Memory B cell (primary cell): ENCODE data around the gene PARP12.

Experiments used
- ATAC-seq: fragments of 150-1000 bp; cut with Tn5 transposase; 2 replicates; pipeline ENCODE4 v1.10.0; 2021; ENCODE audit warnings: low read depth, mild to moderate bottlenecking, moderate library complexity
- DNase-seq, 2 donors: peaks; one replicate each; pipeline ENCODE4 v3.0.0; 2022; ENCODE audit warnings: low spot score in 2 of 2
- H3K27ac Mint-ChIP-seq: one replicate; pipeline ENCODE4 v1.8.0; 2022; ENCODE audit warnings: mild to moderate bottlenecking, moderate library complexity, mixed read lengths
- H3K27me3 Mint-ChIP-seq: one replicate; pipeline ENCODE4 v1.8.0; 2022; ENCODE audit warnings: mixed read lengths
- H3K36me3 Mint-ChIP-seq: one replicate; pipeline ENCODE4 v1.8.0; 2022; ENCODE audit warnings: mild to moderate bottlenecking, mixed read lengths
- H3K4me1 Mint-ChIP-seq: one replicate; pipeline ENCODE4 v1.8.0; 2022; ENCODE audit warnings: mixed read lengths
- H3K4me3 Mint-ChIP-seq: one replicate; pipeline ENCODE4 v1.8.0; 2022; ENCODE audit warnings: mild to moderate bottlenecking, moderate library complexity, mixed read lengths
- H3K9me3 Mint-ChIP-seq: one replicate; pipeline ENCODE4 v1.8.0; 2022; ENCODE audit warnings: mixed read lengths

The PARP12 gene

DNA sequence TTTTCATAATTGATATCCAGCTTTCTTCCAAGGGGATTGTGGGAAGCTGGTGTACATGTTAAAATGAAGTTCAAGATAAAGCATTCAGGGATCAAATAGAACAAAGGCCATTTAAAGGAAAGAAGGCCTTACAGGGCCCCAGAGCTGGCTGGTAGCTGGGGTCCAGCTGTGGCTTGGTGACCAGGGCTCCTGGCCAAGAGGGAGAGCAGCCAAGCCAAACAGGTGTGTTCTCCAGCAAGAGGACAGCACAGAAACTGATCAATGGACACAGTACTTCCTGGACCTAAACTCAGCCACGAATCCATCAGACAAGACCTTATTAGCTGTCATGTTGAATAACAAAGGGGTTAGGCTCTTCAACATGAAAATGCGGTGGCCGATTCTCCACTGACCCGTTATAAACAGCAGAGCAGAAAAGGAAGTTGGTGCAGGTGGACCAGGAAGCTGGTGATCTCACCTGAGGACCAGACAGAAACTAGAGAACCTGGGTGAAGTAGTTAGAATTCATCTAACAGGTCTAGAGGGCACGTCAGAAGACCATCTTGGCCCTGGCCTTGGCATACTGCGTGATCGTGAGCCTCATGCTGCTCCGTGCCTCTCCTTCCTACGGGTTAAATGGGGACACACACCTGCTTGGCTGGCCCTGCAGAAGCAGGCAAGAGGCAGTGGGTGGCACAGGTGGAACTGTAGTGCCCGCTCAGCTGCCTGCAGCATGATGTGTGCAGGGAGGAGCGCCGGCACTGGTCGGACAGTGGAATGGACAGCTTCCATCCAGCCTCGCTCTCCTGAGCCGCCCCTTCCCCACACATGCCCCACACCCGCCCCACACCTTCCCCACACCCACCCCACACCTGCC lies 53.8 kb downstream of the PARP12 start:
- H3K36me3 Mint-ChIP-seq, result peaks cover 4% of the 10 kb centered on the region
- no peak overlapping the region for H3K27ac Mint-ChIP-seq
- H3K4me1 Mint-ChIP-seq, result peaks cover 3% of the 10 kb centered on the region
- ATAC-seq (no peak), DNase-seq (no peak)
- H3K27me3 Mint-ChIP-seq, result peaks cover 7% of the 10 kb centered on the region
- H3K9me3 Mint-ChIP-seq, result no peaks in the 10 kb centered on the region
- no peak overlapping the region for H3K4me3 Mint-ChIP-seq

DNA sequence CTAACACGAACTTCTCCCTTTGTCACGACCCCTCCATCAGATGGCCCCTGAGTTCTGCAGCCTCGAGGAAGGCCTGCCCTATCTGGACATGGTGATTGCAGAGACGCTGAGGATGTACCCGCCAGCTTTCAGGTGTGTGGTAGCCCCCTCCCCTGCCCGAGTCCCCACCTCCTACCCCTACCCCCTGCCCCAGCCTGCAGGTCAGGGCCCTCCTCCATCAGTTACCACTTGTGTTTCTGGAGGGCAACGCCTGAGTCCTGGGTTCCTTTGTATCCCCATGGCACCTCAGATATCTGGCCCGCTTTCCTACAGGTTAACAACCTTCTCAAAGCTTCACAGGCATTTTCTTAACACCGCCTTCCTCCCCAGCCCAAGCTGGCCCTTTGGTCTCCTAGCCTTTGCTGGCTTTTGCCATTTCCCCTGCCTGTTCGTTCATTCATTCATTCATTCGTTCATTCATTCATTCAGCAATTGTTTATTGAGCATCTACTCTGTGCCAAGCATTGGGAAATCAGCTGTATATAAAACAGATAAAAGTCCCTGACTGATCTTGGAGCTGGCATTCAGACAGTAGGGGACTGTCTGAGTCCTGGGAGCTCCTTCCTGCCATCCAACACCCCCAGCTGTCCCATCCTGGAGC lies 55.6 kb downstream of the PARP12 start:
- DNase-seq, result no peak
- no peak overlapping the region for H3K4me3 Mint-ChIP-seq
- peak overlapping the region; percentile 28 for H3K27ac Mint-ChIP-seq
- peaks cover 2% of the 10 kb centered on the region for H3K36me3 Mint-ChIP-seq
- ATAC-seq, result no peak
- no peaks in the 10 kb centered on the region for H3K9me3 Mint-ChIP-seq
- peaks cover 3% of the 10 kb centered on the region for H3K4me1 Mint-ChIP-seq
- peaks cover 7% of the 10 kb centered on the region for H3K27me3 Mint-ChIP-seq

DNA sequence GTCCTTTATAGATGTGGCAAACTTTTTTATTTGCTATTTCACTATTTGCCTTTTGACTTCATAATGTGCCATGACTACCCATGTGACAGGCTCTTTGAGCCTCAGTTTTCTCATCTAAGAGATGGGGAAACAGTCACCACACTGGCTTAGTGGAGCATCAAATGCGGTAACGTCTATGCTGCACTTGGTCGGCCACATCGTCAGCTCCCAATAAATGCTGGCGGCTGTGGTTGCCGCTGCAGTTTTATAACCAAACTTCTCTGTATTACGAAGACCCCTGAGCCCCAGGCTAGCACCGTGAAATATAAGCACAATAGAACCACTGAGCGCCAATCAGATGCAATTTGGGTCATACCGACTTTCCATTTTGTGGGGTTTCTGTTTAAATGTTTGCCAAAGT lies 56.2 kb downstream of the PARP12 start:
- no peaks in the 10 kb centered on the region for H3K4me1 Mint-ChIP-seq
- peaks cover 6% of the 10 kb centered on the region for H3K27me3 Mint-ChIP-seq
- no peaks in the 10 kb centered on the region for H3K9me3 Mint-ChIP-seq
- peaks cover 2% of the 10 kb centered on the region for H3K36me3 Mint-ChIP-seq
- peak overlapping the region; percentile 28 for H3K27ac Mint-ChIP-seq
- DNase-seq (no peak), ATAC-seq (no peak)
- H3K4me3 Mint-ChIP-seq, result no peak overlapping the region

DNA sequence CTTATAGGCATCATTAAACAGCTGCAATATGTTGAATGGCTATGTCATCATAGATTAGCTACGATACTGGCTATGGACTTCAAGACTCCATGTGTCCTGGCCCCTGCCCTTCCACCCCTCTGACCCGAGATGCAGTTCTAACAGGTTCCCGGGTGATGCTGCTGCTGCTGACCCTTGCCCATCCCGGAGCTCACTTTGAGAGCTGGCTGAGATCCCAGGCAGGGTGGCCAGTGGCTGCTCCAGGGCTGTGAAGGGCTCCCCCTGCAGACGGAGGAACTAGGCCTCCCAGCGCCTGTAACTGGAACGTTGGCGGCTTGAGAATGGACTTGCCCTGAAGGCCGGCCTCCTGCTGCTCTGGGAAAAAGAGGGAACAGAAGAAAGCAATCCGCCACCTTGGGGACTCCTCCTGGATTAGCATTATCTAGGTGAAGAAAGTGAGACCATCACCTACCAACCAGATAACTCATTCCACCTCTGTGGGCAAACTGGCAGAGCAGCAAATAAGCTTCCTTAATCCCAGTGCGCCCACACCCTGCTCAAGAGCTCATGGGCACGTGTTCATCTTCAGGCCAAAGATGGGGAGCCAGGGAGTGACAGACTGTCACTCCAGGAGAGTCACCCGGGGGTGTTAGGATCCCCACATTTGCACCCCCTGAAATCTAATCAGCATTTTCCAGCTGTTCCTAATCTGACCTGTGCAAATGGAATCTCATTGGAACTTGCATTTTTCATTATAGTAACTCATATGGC lies 56.8 kb downstream of the PARP12 start:
- H3K27ac Mint-ChIP-seq, result no peak overlapping the region
- H3K36me3 Mint-ChIP-seq, result peaks cover 2% of the 10 kb centered on the region
- H3K4me3 Mint-ChIP-seq, result no peak overlapping the region
- H3K27me3 Mint-ChIP-seq, result peaks cover 4% of the 10 kb centered on the region
- H3K9me3 Mint-ChIP-seq, result no peaks in the 10 kb centered on the region
- H3K4me1 Mint-ChIP-seq, result no peaks in the 10 kb centered on the region
- DNase-seq, result no peak
- ATAC-seq, result no peak

DNA sequence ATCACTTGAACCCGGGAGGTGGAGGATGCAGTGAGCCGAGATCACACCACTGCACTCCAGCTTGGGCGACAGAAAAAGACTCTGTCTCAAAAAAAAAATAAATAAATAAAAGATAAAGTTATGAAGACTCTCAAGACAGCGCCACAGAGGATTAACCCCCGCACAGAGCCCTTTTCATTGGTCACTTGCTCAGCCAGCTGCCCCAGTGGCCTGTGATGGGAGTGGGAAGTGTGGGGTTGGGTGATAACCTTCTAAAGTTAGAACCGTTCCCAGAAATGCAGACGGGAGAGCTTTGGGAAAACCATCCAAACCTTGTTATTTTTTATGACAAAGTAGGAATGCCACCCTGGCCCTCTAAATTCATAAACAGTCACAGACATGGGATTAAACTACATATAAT lies 57.4 kb downstream of the PARP12 start:
- ATAC-seq (no peak), DNase-seq (no peak)
- Mint-ChIP-seq H3K4me3 (no peak overlapping the region), H3K9me3 (no peaks in the 10 kb centered on the region), H3K27ac (no peak overlapping the region), H3K4me1 (peaks cover 3% of the 10 kb centered on the region), H3K36me3 (peaks cover 2% of the 10 kb centered on the region), H3K27me3 (peaks cover 4% of the 10 kb centered on the region)

DNA sequence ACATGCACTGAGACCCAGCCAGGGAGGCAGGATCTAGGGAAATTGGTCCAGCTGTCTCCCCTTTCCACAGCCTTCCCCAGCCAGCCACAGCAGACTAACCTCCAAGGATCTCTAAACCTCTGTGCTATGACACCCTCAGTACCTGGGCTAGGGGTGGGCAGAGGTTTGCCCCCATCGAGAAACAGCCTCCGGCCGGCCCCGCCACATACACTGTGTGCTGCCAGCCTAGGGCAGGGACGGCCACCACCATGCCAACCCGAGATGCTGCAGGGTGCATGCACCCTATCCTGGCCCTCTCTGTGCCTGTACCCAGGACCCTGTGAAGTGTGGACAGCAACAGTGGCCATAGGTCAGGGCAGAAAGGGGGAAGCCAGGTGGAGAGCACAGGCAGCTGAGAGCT lies 58.1 kb downstream of the PARP12 start:
- H3K4me1 Mint-ChIP-seq, result peaks cover 3% of the 10 kb centered on the region
- DNase-seq, result no peak
- H3K4me3 Mint-ChIP-seq, result no peak overlapping the region
- peaks cover 4% of the 10 kb centered on the region for H3K27me3 Mint-ChIP-seq
- no peak for ATAC-seq
- H3K36me3 Mint-ChIP-seq, result peaks cover 2% of the 10 kb centered on the region
- H3K27ac Mint-ChIP-seq, result peak overlapping the region; percentile 41
- H3K9me3 Mint-ChIP-seq, result no peaks in the 10 kb centered on the region

DNA sequence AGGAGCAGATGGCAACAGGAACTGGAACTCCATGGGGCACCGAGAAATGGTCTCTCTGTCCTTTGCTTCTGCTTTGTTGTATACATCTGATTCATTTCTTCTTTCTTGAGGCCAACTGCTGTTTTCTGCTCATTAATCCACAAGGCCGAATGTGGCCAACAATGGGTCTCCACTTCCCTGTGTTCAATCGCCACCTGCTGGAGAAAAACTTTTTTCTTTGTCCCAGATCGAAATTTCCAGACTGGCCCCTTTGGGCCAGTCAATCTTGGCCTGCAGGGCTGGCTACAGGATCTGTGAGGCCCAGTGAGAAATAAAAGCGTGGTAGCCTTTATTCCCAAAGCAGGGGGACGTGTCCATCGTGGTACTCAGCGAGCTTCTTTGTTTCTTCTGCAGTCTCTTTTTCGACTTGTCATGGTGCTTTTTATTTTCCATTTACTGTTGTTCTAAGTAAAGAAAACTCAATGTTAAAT lies 58.8 kb downstream of the PARP12 start:
- peaks cover 2% of the 10 kb centered on the region for H3K36me3 Mint-ChIP-seq
- peak overlapping the region; percentile 41 for H3K27ac Mint-ChIP-seq
- no peak overlapping the region for H3K4me3 Mint-ChIP-seq
- peaks cover 4% of the 10 kb centered on the region for H3K27me3 Mint-ChIP-seq
- DNase-seq (peak; percentile 34 to 38), ATAC-seq (peak; percentile 56)
- no peaks in the 10 kb centered on the region for H3K9me3 Mint-ChIP-seq
- H3K4me1 Mint-ChIP-seq, result peaks cover 3% of the 10 kb centered on the region

DNA sequence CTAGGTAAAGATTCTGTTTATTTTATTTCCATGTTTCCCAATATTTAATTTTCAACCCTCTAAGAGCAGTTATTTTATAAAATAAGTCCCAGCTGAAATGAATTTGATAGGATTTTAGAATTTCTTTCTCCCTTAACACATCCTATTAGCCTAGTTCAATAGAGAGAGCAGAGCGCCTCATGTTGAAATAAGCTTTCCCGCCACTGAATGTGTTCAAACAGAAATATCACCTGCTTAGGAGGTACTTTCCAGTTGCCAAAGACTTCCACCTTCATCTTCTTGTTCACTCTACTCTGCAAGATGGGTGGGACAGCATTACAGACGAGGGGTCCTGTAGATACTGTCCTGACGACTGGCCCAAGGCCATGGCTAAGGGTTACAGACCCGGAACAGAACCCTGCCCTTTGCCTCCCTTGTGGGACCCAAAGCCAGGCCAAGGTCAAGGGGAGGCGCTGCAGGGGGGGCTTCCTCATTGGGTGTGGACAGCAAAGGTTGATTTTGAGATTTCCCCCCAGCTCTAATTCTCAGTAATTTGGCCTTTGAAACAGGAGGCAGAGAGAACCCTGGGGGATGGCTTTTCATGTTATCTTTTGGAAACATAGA lies 62.0 kb downstream of the PARP12 start:
- Mint-ChIP-seq H3K4me1 (peaks cover 3% of the 10 kb centered on the region), H3K27ac (no peak overlapping the region), H3K4me3 (no peak overlapping the region), H3K9me3 (no peaks in the 10 kb centered on the region), H3K27me3 (no peaks in the 10 kb centered on the region), H3K36me3 (no peaks in the 10 kb centered on the region)
- no peak for DNase-seq
- ATAC-seq, result no peak

DNA sequence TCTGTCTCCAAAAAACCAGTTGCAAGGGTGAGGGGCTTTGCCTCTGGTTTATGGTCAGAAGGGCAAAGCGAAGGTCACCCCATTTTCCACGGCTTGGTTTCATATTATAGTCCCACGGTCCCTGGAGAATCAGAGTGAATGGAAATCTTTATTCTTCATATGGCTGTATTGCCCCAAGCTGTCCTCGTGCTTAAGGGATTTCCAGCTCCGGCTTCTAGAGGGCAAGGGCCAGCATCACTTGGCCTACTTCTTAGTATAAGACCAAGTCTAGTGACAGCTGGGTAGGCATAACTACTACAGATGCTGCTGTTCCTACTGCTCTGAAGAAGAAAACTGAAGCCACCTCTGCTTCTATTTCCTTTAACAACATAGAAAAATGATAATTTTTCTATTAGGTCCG lies 63.2 kb downstream of the PARP12 start:
- Mint-ChIP-seq H3K4me3 (no peak overlapping the region), H3K36me3 (no peaks in the 10 kb centered on the region), H3K27me3 (no peaks in the 10 kb centered on the region), H3K4me1 (peaks cover 3% of the 10 kb centered on the region), H3K9me3 (no peaks in the 10 kb centered on the region), H3K27ac (no peak overlapping the region)
- no peak for DNase-seq
- no peak for ATAC-seq

DNA sequence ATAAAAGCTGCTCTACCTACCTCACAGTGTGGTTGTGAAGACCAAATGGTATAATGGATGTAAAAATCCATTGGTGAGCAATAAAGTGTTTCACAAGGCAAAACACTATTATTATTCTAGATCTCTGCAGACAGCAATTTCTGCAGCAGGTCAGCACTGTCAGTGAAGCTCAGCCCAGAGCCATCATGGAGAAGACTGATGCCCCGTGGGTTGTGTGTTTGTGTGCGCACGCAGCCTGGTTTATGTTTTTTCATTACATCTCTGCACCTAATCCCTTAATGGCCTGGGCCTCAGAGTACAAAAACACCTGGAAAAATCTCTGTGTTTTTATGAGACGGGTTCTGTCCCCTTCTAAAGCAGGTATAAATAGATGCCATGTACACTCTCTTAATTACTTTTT lies 64.2 kb downstream of the PARP12 start:
- peaks cover 3% of the 10 kb centered on the region for H3K4me1 Mint-ChIP-seq
- ATAC-seq (no peak), DNase-seq (no peak)
- H3K4me3 Mint-ChIP-seq, result no peak overlapping the region
- H3K36me3 Mint-ChIP-seq, result no peaks in the 10 kb centered on the region
- H3K9me3 Mint-ChIP-seq, result no peaks in the 10 kb centered on the region
- no peak overlapping the region for H3K27ac Mint-ChIP-seq
- no peaks in the 10 kb centered on the region for H3K27me3 Mint-ChIP-seq

DNA sequence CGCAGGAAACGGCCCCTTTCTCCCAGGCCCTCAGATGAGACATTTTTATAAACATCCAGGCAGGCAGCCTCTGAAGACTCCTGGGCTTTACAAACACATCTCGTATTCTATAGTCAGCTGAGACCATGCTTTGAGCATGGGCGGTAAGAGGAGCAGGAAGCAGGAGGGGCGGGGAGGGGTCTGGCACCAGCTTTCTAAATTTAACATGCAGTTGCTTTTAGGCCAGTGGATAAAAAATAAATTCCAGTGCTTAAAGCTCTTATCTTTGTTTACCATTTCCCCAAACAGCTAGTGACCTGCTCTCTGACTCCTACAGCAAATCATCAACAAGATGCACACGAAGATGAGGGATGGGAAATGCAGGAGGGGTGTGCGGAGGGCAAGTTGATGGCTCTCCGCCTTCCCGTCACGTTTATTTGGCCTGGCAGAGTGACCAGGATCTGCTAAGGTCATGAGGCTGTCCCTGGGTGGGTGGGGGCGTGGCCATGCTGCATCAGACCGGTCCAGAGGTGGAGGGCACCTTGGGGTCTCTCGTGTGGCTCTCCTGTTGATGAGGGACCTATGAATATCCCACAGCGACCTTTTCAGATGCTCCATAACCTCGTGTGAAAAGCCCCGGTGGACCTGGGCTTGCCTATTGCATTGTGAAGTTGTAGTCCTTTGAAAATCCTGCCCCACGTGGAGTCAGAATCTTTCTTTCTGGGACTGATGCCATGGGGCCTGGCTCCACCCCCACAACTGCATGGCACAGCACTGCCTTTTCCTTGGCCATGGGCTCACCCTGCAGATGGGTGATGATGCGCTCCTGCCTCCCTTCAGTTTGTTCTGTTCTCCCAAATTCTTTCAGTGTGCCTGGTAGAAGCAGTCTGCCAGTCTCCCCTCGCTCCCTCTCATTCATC lies 67.5 kb downstream of the PARP12 start:
- Mint-ChIP-seq H3K4me1 (no peaks in the 10 kb centered on the region), H3K27me3 (no peaks in the 10 kb centered on the region), H3K27ac (no peak overlapping the region), H3K36me3 (no peaks in the 10 kb centered on the region), H3K4me3 (no peak overlapping the region), H3K9me3 (no peaks in the 10 kb centered on the region)
- ATAC-seq (no peak), DNase-seq (no peak)

DNA sequence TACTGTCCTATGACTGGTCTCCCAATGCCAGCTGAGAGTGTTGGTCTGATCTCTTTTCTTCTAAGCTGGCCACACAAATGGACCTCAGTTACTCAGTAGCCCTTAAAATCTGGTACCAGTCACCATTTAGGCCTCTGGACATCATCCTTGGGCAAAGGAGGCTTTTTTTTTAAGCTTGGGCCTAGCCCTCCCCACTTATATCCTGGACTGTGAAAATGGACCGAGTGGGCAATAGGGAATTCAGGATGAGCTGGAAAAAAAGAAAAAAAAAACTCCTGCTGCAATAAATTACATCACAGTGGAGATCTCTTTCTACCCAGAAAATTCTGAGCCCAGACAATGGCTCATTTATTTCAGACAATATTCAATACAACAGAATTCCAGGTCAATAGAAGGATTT lies 68.4 kb downstream of the PARP12 start:
- Mint-ChIP-seq H3K9me3 (no peaks in the 10 kb centered on the region), H3K27ac (no peak overlapping the region), H3K27me3 (no peaks in the 10 kb centered on the region), H3K4me1 (peaks cover 8% of the 10 kb centered on the region), H3K4me3 (no peak overlapping the region), H3K36me3 (no peaks in the 10 kb centered on the region)
- no peak for ATAC-seq
- DNase-seq, result no peak

DNA sequence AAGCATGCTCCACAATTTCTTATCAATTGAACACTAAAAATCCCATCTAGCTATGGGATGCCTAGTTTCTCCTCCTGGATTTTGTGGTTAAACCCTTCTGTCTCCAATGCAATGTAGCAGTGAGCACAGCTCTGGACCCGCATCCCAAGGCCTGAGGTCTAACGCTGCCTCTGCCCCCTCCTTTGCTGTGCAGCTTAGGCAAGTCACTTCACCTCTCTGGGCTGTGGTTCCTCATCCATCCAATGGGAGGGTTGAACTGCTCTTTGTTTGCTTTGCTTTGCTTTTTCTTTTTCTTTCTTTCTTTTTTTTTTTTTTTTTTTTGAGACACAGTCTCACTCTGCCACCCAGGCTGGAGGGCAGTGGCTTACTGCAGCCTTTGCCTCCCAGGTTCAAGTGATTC lies 69.2 kb downstream of the PARP12 start:
- Mint-ChIP-seq H3K36me3 (no peaks in the 10 kb centered on the region), H3K27ac (no peak overlapping the region), H3K4me3 (no peak overlapping the region), H3K9me3 (no peaks in the 10 kb centered on the region), H3K27me3 (no peaks in the 10 kb centered on the region), H3K4me1 (peaks cover 9% of the 10 kb centered on the region)
- DNase-seq (no peak), ATAC-seq (no peak)
